GM18511 (cell line): ENCODE measurements around the gene MCMBP.
"Not testable (repeated sequence)": the region's sequence is repeated elsewhere in the genome, so short reads cannot be mapped to it uniquely, and the experiment has no call there.

Experiments used
- ATAC-seq: cut with Tn5 transposase; IDR thresholded peaks from one replicate; pipeline ENCODE4 v1.9.1; 2021; ENCODE audit warnings: mild to moderate bottlenecking, moderate library complexity; ENCODE audit not compliant: unreplicated experiment

Gene MCMBP

GRCh38 chr10:119878524-119878923, 5.9 kb upstream of the MCMBP start:
- ATAC-seq, result no peak

- peak; percentile 88 for ATAC-seq
Measured at GRCh38 chr10:119872860-119873681, 428 bp upstream of the MCMBP start.

- peak; percentile 48 for ATAC-seq
Measured at GRCh38 chr10:119871881-119872609, 598 bp downstream of the MCMBP start.

GRCh38 chr10:119869398-119869797, 3.2 kb downstream of the MCMBP start:
- ATAC-seq, result not testable (repeated sequence)

GRCh38 chr10:119867317-119867716, 5.3 kb downstream of the MCMBP start:
- ATAC-seq, result no peak

- no peak for ATAC-seq
Measured at GRCh38 chr10:119865699-119866240, 6.9 kb downstream of the MCMBP start.

GRCh38 chr10:119863951-119864565, 8.6 kb downstream of the MCMBP start:
- ATAC-seq, result no peak

GRCh38 chr10:119862524-119862923, 10.1 kb downstream of the MCMBP start:
- no peak for ATAC-seq

- no peak for ATAC-seq
Measured at GRCh38 chr10:119860866-119861607, 11.6 kb downstream of the MCMBP start.

GRCh38 chr10:119859420-119860258, 13.0 kb downstream of the MCMBP start:
- ATAC-seq, result no peak

GRCh38 chr10:119858063-119858462, 14.6 kb downstream of the MCMBP start:
- no peak for ATAC-seq

GRCh38 chr10:119853574-119853973, 19.1 kb downstream of the MCMBP start:
- ATAC-seq, result no peak

GRCh38 chr10:119852822-119853221, 19.8 kb downstream of the MCMBP start:
- no peak for ATAC-seq

GRCh38 chr10:119852277-119852676, 20.4 kb downstream of the MCMBP start:
- no peak for ATAC-seq

GRCh38 chr10:119849944-119850343, 22.7 kb downstream of the MCMBP start:
- no peak for ATAC-seq

GRCh38 chr10:119849031-119849789, 23.4 kb downstream of the MCMBP start:
- ATAC-seq, result no peak

GRCh38 chr10:119845656-119846055, 27.0 kb downstream of the MCMBP start:
- ATAC-seq, result no peak

GRCh38 chr10:119834188-119834587, 38.5 kb downstream of the MCMBP start:
- no peak for ATAC-seq

- no peak for ATAC-seq
Measured at GRCh38 chr10:119832951-119833350, 39.7 kb downstream of the MCMBP start.
